H1 (cell line): ENCODE results near the gene RAB39A. TPM values are rescaled to one million over a fixed set of nuclear protein-coding genes. Genes with fewer than 3 reads are reported as not detected.

ENCODE experiments used
- CTCF ChIA-PET: fragments of 300-600 bp; sonication (Branson Sonifier 250); formaldehyde crosslinking; loops from one replicate; lab custom pipeline; 2021; ENCODE audit not compliant: partially characterized antibody; lab: Charles Lee
- POLR2A ChIA-PET: fragments of 300-600 bp; sonication (Branson Sonifier 250); formaldehyde crosslinking; loops from one replicate; lab custom pipeline; 2021; ENCODE audit warnings: inconsistent platforms; ENCODE audit not compliant: partially characterized antibody; lab: Charles Lee
- DNase-seq, 2 experiments: peaks; one replicate each; pipeline versions ENCODE4 v3.0.0 to v3.0.0-alpha.2; 2010 to 2022; ENCODE audit warnings: low spot score in 2 of 2, low read depth in 1 of 2, mixed read lengths in 1 of 2
- FAIRE-seq: peaks from 2 replicates; lab custom pipeline; 2011; peaks lifted over from hg19 to GRCh38; lab: Jason Lieb, UNC
- H2AFZ ChIP-seq: 2 replicates; pipeline ENCODE4 v1.8.1; 2012; ENCODE audit warnings: low read length, inconsistent platforms
- H2AK5ac ChIP-seq: 2 replicates; pipeline ENCODE4 v1.6.1; 2013; ENCODE audit warnings: low read depth, low read length
- H2BK120ac ChIP-seq: replicated peaks from 2 replicates; pipeline ENCODE3; 2013; ENCODE audit warnings: low read depth, low read length, inconsistent platforms
- H2BK12ac ChIP-seq: 2 replicates; pipeline ENCODE4 v1.6.1; 2013; ENCODE audit warnings: low read depth, low read length
- H2BK15ac ChIP-seq: 2 replicates; pipeline ENCODE4 v1.6.1; 2013; ENCODE audit warnings: low read length
- H2BK20ac ChIP-seq: 2 replicates; pipeline ENCODE4 v1.6.1; 2013; ENCODE audit warnings: low read length
- H2BK5ac ChIP-seq: 2 replicates; pipeline ENCODE4 v1.6.1; 2013; ENCODE audit warnings: low read depth, low read length
- H3K14ac ChIP-seq: 2 replicates; pipeline ENCODE4 v1.6.1; 2013; ENCODE audit warnings: inconsistent platforms; ENCODE audit not compliant: insufficient read length
- H3K18ac ChIP-seq: 2 replicates; pipeline ENCODE4 v1.6.1; 2013; ENCODE audit warnings: low read length; ENCODE audit errors: extremely low read depth
- H3K23ac ChIP-seq: 2 replicates; pipeline ENCODE4 v1.6.1; 2013; ENCODE audit warnings: inconsistent platforms; ENCODE audit not compliant: insufficient read length
- H3K23me2 ChIP-seq: 2 replicates; pipeline ENCODE4 v1.6.1; 2013; ENCODE audit warnings: low read depth, low read length
- H3K27ac ChIP-seq: 2 replicates; pipeline ENCODE4 v1.6.1; 2011; ENCODE audit warnings: low read depth, low read length, inconsistent platforms
- H3K27me3 ChIP-seq, 4 experiments: replicated peaks in 1 of 4; 1 replicate in 1 of 4; 2 replicates in 3 of 4; pipeline versions ENCODE4 v1.6.1 to v1.8.1; 2011 to 2013; ENCODE audit warnings: low read length in 3 of 4, mild to moderate bottlenecking in 3 of 4, inconsistent platforms in 2 of 4, mixed read lengths in 2 of 4, moderate library complexity in 1 of 4; ENCODE audit not compliant: control insufficient read depth in 3 of 4, insufficient read depth in 3 of 4; ENCODE audit errors: extremely low read depth in 1 of 4
- H3K36me3 ChIP-seq, 4 experiments: 2 replicates each; pipeline versions ENCODE4 v1.6.1 to v1.8.1; 2011 to 2013; ENCODE audit warnings: mild to moderate bottlenecking in 4 of 4, low read length in 3 of 4, moderate library complexity in 2 of 4, control low read depth in 1 of 4, inconsistent platforms in 1 of 4; ENCODE audit not compliant: insufficient read depth in 4 of 4, control insufficient read depth in 2 of 4
- H3K4ac ChIP-seq: replicated peaks from 2 replicates; pipeline ENCODE3; 2013; ENCODE audit warnings: low read length, low read depth, mixed read lengths, inconsistent platforms; ENCODE audit not compliant: insufficient read length
- H3K4me1 ChIP-seq, 4 experiments: replicated peaks in 1 of 4; 1 replicate in 1 of 4; 2 replicates in 3 of 4; pipeline versions ENCODE4 v1.6.1 to v1.8.1; 2011 to 2013; ENCODE audit warnings: low read length in 3 of 4, inconsistent platforms in 2 of 4, mixed read lengths in 1 of 4; ENCODE audit not compliant: insufficient read depth in 4 of 4, control insufficient read depth in 3 of 4
- H3K4me2 ChIP-seq, 2 experiments: 2 replicates each; pipeline versions ENCODE4 v1.6.1 to v1.8.1; 2011 to 2013; ENCODE audit warnings: low read depth in 2 of 2, low read length in 2 of 2, control low read depth in 1 of 2, inconsistent platforms in 1 of 2, mild to moderate bottlenecking in 1 of 2; ENCODE audit not compliant: insufficient read depth in 1 of 2
- H3K4me3 ChIP-seq, 4 experiments: fragments of 200-600, 300-600 bp in 1 of 4; sonication (generic), shearing (Covaris generic), sonication (Bioruptor Twin) in 1 of 4; 2 replicates each; pipeline versions ENCODE4 v1.5.1 to v1.8.1; 2011 to 2016; ENCODE audit warnings: low read length in 4 of 4, low read depth in 3 of 4, control low read depth in 2 of 4, inconsistent platforms in 2 of 4, mild to moderate bottlenecking in 2 of 4, mixed read lengths in 1 of 4, moderate library complexity in 1 of 4; ENCODE audit not compliant: insufficient read depth in 2 of 4; ENCODE audit errors: extremely low read depth in 1 of 4
- H3K56ac ChIP-seq: replicated peaks from 2 replicates; pipeline ENCODE3; 2013; ENCODE audit warnings: low read depth, mild to moderate bottlenecking, mixed read lengths, low read length, inconsistent platforms; ENCODE audit not compliant: insufficient read length
- H3K79me1 ChIP-seq: 2 replicates; pipeline ENCODE4 v1.6.1; 2013; ENCODE audit warnings: low read depth, low read length, control low read depth
- H3K79me2 ChIP-seq, 2 experiments: 2 replicates each; pipeline versions ENCODE4 v1.6.1 to v1.8.1; 2012 to 2013; ENCODE audit warnings: low read length in 2 of 2, mild to moderate bottlenecking in 2 of 2, inconsistent platforms in 1 of 2; ENCODE audit not compliant: insufficient read depth in 2 of 2, control insufficient read depth in 1 of 2
- H3K9ac ChIP-seq, 4 experiments: replicated peaks in 1 of 4; 1 replicate in 1 of 4; 2 replicates in 3 of 4; pipeline versions ENCODE4 v1.6.1 to v1.8.1; 2011 to 2013; ENCODE audit warnings: low read depth in 3 of 4, low read length in 3 of 4, control low read depth in 2 of 4, mild to moderate bottlenecking in 2 of 4, moderate library complexity in 2 of 4, inconsistent platforms in 1 of 4; ENCODE audit errors: extremely low read depth in 1 of 4
- H3K9me3 ChIP-seq, 2 experiments: 2 replicates each; pipeline versions ENCODE4 v1.6.1 to v1.8.1; 2012 to 2013; ENCODE audit warnings: mild to moderate bottlenecking in 2 of 2, moderate library complexity in 2 of 2, control low read depth in 1 of 2, inconsistent platforms in 1 of 2, low read depth in 1 of 2, low read length in 1 of 2, mixed read lengths in 1 of 2; ENCODE audit not compliant: insufficient read depth in 2 of 2
- H4K20me1 ChIP-seq, 2 experiments: replicated peaks in 1 of 2; 2 replicates each; pipeline versions ENCODE3 to v1.8.1; 2011 to 2013; ENCODE audit warnings: inconsistent platforms in 2 of 2, low read length in 2 of 2, mild to moderate bottlenecking in 1 of 2; ENCODE audit not compliant: insufficient read depth in 2 of 2, control insufficient read depth in 1 of 2
- H4K5ac ChIP-seq: 2 replicates; pipeline ENCODE4 v1.6.1; 2013; ENCODE audit warnings: low read length, low read depth, mixed read lengths, inconsistent platforms; ENCODE audit not compliant: insufficient read length
- H4K8ac ChIP-seq: 2 replicates; pipeline ENCODE4 v1.8.0; 2013; ENCODE audit warnings: mild to moderate bottlenecking, moderate library complexity, low read length, inconsistent platforms; ENCODE audit not compliant: insufficient read depth; ENCODE audit errors: extremely low read depth
- H4K91ac ChIP-seq: replicated peaks from 2 replicates; pipeline ENCODE3; 2013; ENCODE audit warnings: low read length, mixed read lengths, inconsistent platforms; ENCODE audit not compliant: insufficient read length
- FOSL1 ChIP-seq: IDR thresholded peaks from 2 replicates; pipeline ENCODE4 v1.6.1; 2011; ENCODE audit warnings: mild to moderate bottlenecking, low read depth, low read length, moderate library complexity; ENCODE audit not compliant: insufficient read depth
- POLR2AphosphoS5 ChIP-seq: IDR thresholded peaks from 2 replicates; pipeline ENCODE4 v1.6.1; 2011; ENCODE audit warnings: low read depth, low read length
- WGBS, 2 experiments: shearing (Covaris generic) in 1 of 2; methylation state at CpG; one replicate each; pipeline versions ENCODE4 v1.1.6 to v1.1.7; 2013 to 2015; ENCODE audit warnings: low lambda C conversion rate in 2 of 2, mixed read lengths in 2 of 2, inconsistent platforms in 1 of 2, low coverage in 1 of 2, missing lambda C conversion rate in 1 of 2; ENCODE audit not compliant: insufficient replicate concordance in 2 of 2, insufficient coverage in 1 of 2, insufficient read length in 1 of 2; ENCODE audit errors: extremely low coverage in 1 of 2, missing lambda C conversion rate in 1 of 2; 5-methylcytosine and 5-hydroxymethylcytosine counted together
- polyA plus RNA-seq, 7 experiments: library from polyadenylated mRNA; depleted of rRNA in 3 of 7; stranded (reverse) in 5 of 7; unstranded in 2 of 7; fragments of >200 nt in 5 of 7; fragments of 200-250 nt in 2 of 7; gene quantifications; 1 replicate in 5 of 7; 2 replicates in 1 of 7; 4 replicates in 1 of 7; pipeline versions ENCODE4 v1.2.1 to v1.2.3, GENCODE V29; 2011 to 2013; ENCODE audit warnings: missing spikeins in 2 of 7, mixed read lengths in 2 of 7
- total RNA-seq: library from RNA; stranded (reverse); fragmentation: NEBNext Ultra II Directional; extraction: Animal tissue kit (Norgen Biotek cat#: 25700); gene quantifications from 2 replicates; pipeline ENCODE4 v1.2.1, GENCODE V29; 2021

Gene RAB39A
- total and polyA plus RNA-seq, 2 of the 8 experiments (the other 6 are each of a cell fraction or from before 2014, with no cell fraction given): 7.1 to 19.1 TPM

- no peak overlapping the region for H2AK5ac ChIP-seq
- H3K4ac ChIP-seq: no peak overlapping the region
- no peak overlapping the region for H3K9ac ChIP-seq
- H2BK5ac ChIP-seq: no peak overlapping the region
- no peaks in the 10 kb centered on the region for H3K4me1 ChIP-seq
- no peak overlapping the region for H3K14ac ChIP-seq
- no peaks in the 10 kb centered on the region for H3K36me3 ChIP-seq
- no peaks in the 10 kb centered on the region for H3K79me2 ChIP-seq
- no peak overlapping the region for H4K91ac ChIP-seq
- no peak overlapping the region for H2BK120ac ChIP-seq
- no peaks in the 10 kb centered on the region for H3K79me1 ChIP-seq
- no peak overlapping the region for H2AFZ ChIP-seq
- H3K56ac ChIP-seq: no peak overlapping the region
- H2BK15ac ChIP-seq: no peak overlapping the region
- TF ChIP-seq POLR2AphosphoS5 (no peak), FOSL1 (no peak)
- DNase-seq: no peak
- no peak overlapping the region for H4K8ac ChIP-seq
- CTCF ChIA-PET: interaction anchor here (0.6 to 3.1 kb wide), 13 partner anchors 9 to 227 kb away, joined by 3 to 29 read pairs (median 4); partner anchors contain the start of gene CUL5
- no peak overlapping the region for H3K4me2 ChIP-seq
- H3K27ac ChIP-seq: no peak overlapping the region
- H3K4me3 ChIP-seq: no peak overlapping the region
- no peaks in the 10 kb centered on the region for H3K27me3 ChIP-seq
- no peak overlapping the region for H2BK20ac ChIP-seq
- H2BK12ac ChIP-seq: no peak overlapping the region
- POLR2A ChIA-PET: interaction anchor here (0.7 kb wide), 1 partner anchor 24 kb away, joined by 3 read pairs; no protein-coding TSS in a partner anchor
- H3K23me2 ChIP-seq: no peaks in the 10 kb centered on the region
- H4K20me1 ChIP-seq: no peaks in the 10 kb centered on the region
- no peak overlapping the region for H3K23ac ChIP-seq
- no peak overlapping the region for H3K18ac ChIP-seq
- WGBS, 2 experiments: 88% methylated on average over 6 of the region's 6 CpGs; no CpG with 5 or more reads in 1 of the 2 experiments
- H3K9me3 ChIP-seq: no peaks in the 10 kb centered on the region
- no peak for FAIRE-seq
- H4K5ac ChIP-seq: no peak overlapping the region
These were observed 70.5 kb downstream of the RAB39A start for GRCh38 chr11:107998761-107999160.
